HCT116 (cell line): Measurements from ENCODE around the gene LRRFIP2. TPM values are rescaled to one million over a fixed set of nuclear protein-coding genes. Genes with fewer than 3 reads are reported as not detected.

Experiments used
- ATAC-seq: fragments of 200-7000 bp; cut with Tn5 transposase; 2 replicates; pipeline ENCODE4 v1.9.1; 2020; ENCODE audit warnings: mild to moderate bottlenecking, moderate library complexity
- BruUV-seq: library from RNA; stranded (reverse); fragments of 400-500 nt; replicated peaks from 2 replicates; lab custom pipeline; 2021; lab: Mats Ljungman, UMichigan
- CTCF ChIA-PET: fragments of 300-600 bp; sonication (Branson Sonifier 250); formaldehyde crosslinking; loops from one replicate; lab custom pipeline; 2021; ENCODE audit warnings: antibody characterized with exemption; lab: Charles Lee
- POLR2A ChIA-PET: fragments of 300-600, 350-600 bp; sonication (Branson Sonifier 250); formaldehyde crosslinking; loops from one replicate; lab custom pipeline; 2021; ENCODE audit warnings: antibody characterized with exemption; lab: Charles Lee
- RAD21 ChIA-PET, 2 experiments: fragments of 300-600 bp; sonication (Branson Sonifier 250); formaldehyde crosslinking; loops; one replicate each; lab custom pipeline; 2023; ENCODE audit warnings: low total read pairs in 2 of 2; ENCODE audit not compliant: uncharacterized antibody in 2 of 2, unreplicated experiment in 2 of 2, low non-redundant PET in 1 of 2; lab: Charles Lee
- DNase-seq: peaks from one replicate; pipeline ENCODE4 v3.0.0-alpha.2; 2010; ENCODE audit warnings: low read depth, low spot score
- H2AFZ ChIP-seq: fragments of 200-600 bp; shearing (Covaris generic), sonication (generic); 2 replicates; pipeline ENCODE4 v1.6.1; 2017; ENCODE audit warnings: low read depth, mixed run types, mixed read lengths, antibody characterized with exemption, low read length; ENCODE audit not compliant: poor library complexity, severe bottlenecking
- H3K27ac ChIP-seq: 2 replicates; pipeline ENCODE4 v1.5.1; 2012; ENCODE audit warnings: low read depth, low read length
- H3K27me3 ChIP-seq: fragments of 200-600 bp; sonication (generic); 2 replicates; pipeline ENCODE4 v1.6.1; 2016; ENCODE audit warnings: mixed run types, low read length, mixed read lengths; ENCODE audit not compliant: insufficient read depth
- H3K36me3 ChIP-seq, 2 experiments: fragments of 200-500 bp in 1 of 2; fragments of 200-600 bp in 1 of 2; sonication (Bioruptor generic) in 1 of 2; sonication (generic) in 1 of 2; 2 replicates each; pipeline versions ENCODE4 v1.5.1 to v1.6.1; 2014 to 2016; ENCODE audit warnings: low read length in 2 of 2, inconsistent platforms in 1 of 2, mixed read lengths in 1 of 2, mixed run types in 1 of 2; ENCODE audit not compliant: insufficient read depth in 2 of 2, control insufficient read depth in 1 of 2
- H3K4me1 ChIP-seq, 2 experiments: fragments of 200-600 bp in 1 of 2; sonication (generic) in 1 of 2; 2 replicates each; pipeline versions ENCODE4 v1.5.1 to v1.6.1; 2012 to 2017; ENCODE audit warnings: low read length in 2 of 2, inconsistent platforms in 1 of 2, mild to moderate bottlenecking in 1 of 2, mixed read lengths in 1 of 2, mixed run types in 1 of 2, moderate library complexity in 1 of 2; ENCODE audit not compliant: insufficient read depth in 2 of 2, control insufficient read depth in 1 of 2
- H3K4me2 ChIP-seq: fragments of 200-600 bp; sonication (generic); 2 replicates; pipeline ENCODE4 v1.6.1; 2017; ENCODE audit warnings: mixed run types, low read length, mixed read lengths
- H3K4me3 ChIP-seq, 2 experiments: fragments of 200-600 bp in 1 of 2; sonication (generic) in 1 of 2; replicated peaks in 1 of 2; 2 replicates each; pipeline ENCODE4 v1.5.1; 2011 to 2016; ENCODE audit warnings: low read length in 2 of 2, control low read depth in 1 of 2, low read depth in 1 of 2, mild to moderate bottlenecking in 1 of 2, mixed read lengths in 1 of 2, mixed run types in 1 of 2
- H3K79me2 ChIP-seq: fragments of 200-600 bp; sonication (generic); 2 replicates; pipeline ENCODE4 v1.6.1; 2017; ENCODE audit warnings: mild to moderate bottlenecking, mixed run types, low read length, moderate library complexity, mixed read lengths; ENCODE audit not compliant: insufficient read depth
- H3K9ac ChIP-seq: fragments of 200-600 bp; sonication (generic); 2 replicates; pipeline ENCODE4 v1.6.1; 2016; ENCODE audit warnings: low read length, mixed read lengths
- H3K9me2 ChIP-seq: fragments of 200-600 bp; sonication (generic), shearing (Covaris generic); 2 replicates; pipeline ENCODE4 v1.6.1; 2017; ENCODE audit warnings: mixed run types, mild to moderate bottlenecking, moderate library complexity; ENCODE audit not compliant: insufficient read depth
- H3K9me3 ChIP-seq, 2 experiments: fragments of 200-500 bp in 1 of 2; fragments of 200-600 bp in 1 of 2; sonication (Bioruptor generic) in 1 of 2; sonication (generic) in 1 of 2; 2 replicates each; pipeline ENCODE4 v1.6.1; 2014 to 2017; ENCODE audit warnings: low read length in 2 of 2, mixed read lengths in 2 of 2, inconsistent platforms in 1 of 2, low read depth in 1 of 2, mild to moderate bottlenecking in 1 of 2, mixed run types in 1 of 2, moderate library complexity in 1 of 2; ENCODE audit not compliant: control insufficient read depth in 1 of 2, insufficient read depth in 1 of 2
- H4K20me1 ChIP-seq: fragments of 200-600 bp; sonication (generic), shearing (Covaris generic); 2 replicates; pipeline ENCODE4 v1.6.1; 2017; ENCODE audit warnings: mixed run types, mild to moderate bottlenecking, moderate library complexity; ENCODE audit not compliant: insufficient read depth
- CEBPB ChIP-seq: IDR thresholded peaks from 2 replicates; pipeline ENCODE4 v1.6.1; 2012; ENCODE audit warnings: low read depth
- EGR1 ChIP-seq: IDR thresholded peaks from 2 replicates; pipeline ENCODE4 v1.6.1; 2012; ENCODE audit warnings: low read depth
- EZH2 ChIP-seq: fragments of 200-600 bp; sonication (generic); IDR thresholded peaks from 2 replicates; pipeline ENCODE4 v1.6.1; 2017; ENCODE audit warnings: antibody characterized with exemption, mixed run types
- EZH2phosphoT487 ChIP-seq: fragments of 200-600 bp; IDR thresholded peaks from 2 replicates; pipeline ENCODE4 v1.6.1; 2018; ENCODE audit warnings: antibody characterized with exemption, borderline replicate concordance
- FOSL1 ChIP-seq: IDR thresholded peaks from 2 replicates; pipeline ENCODE4 v1.6.1; 2012; ENCODE audit warnings: low read depth
- MAX ChIP-seq: IDR thresholded peaks from 2 replicates; pipeline ENCODE4 v1.6.1; 2012
- POLR2A ChIP-seq: IDR thresholded peaks from 2 replicates; pipeline ENCODE4 v1.7.0; 2011; ENCODE audit warnings: borderline replicate concordance; ENCODE audit not compliant: insufficient read depth, insufficient read length; ENCODE audit errors: extremely low read depth
- POLR2AphosphoS5 ChIP-seq: IDR thresholded peaks from 2 replicates; pipeline ENCODE4 v1.6.1; 2011; ENCODE audit warnings: mild to moderate bottlenecking, low read depth, low read length, moderate library complexity
- SIN3A ChIP-seq: IDR thresholded peaks from 2 replicates; pipeline ENCODE4 v1.6.1; 2012; ENCODE audit warnings: low read depth
- SRF ChIP-seq: IDR thresholded peaks from 2 replicates; pipeline ENCODE4 v1.6.1; 2012; ENCODE audit warnings: low read depth
- TCF7L2 ChIP-seq: IDR thresholded peaks from 2 replicates; pipeline ENCODE4 v1.7.0; 2011; ENCODE audit warnings: borderline replicate concordance, inconsistent platforms; ENCODE audit not compliant: insufficient read depth, insufficient read length; ENCODE audit errors: extremely low read depth
- YY1 ChIP-seq: IDR thresholded peaks from 2 replicates; pipeline ENCODE4 v1.6.1; 2011; ENCODE audit warnings: low read length, low read depth, moderate library complexity, mild to moderate bottlenecking; ENCODE audit not compliant: insufficient replicate concordance; ENCODE audit errors: extremely low read depth
- ZBTB33 ChIP-seq: IDR thresholded peaks from 2 replicates; pipeline ENCODE4 v1.6.1; 2011; ENCODE audit warnings: mild to moderate bottlenecking, low read length, moderate library complexity; ENCODE audit not compliant: insufficient replicate concordance; ENCODE audit errors: extremely low read depth
- ZFX ChIP-seq: fragments of 450-650 bp; IDR thresholded peaks from 2 replicates; pipeline ENCODE4 v1.6.1; 2017
- intact Hi-C: fragments of 100-400 bp; cut with micrococcal nuclease; formaldehyde crosslinking; loops from 2 replicates; pipeline ENCODE4 v1.10.0; 2022
- total RNA-seq: library from RNA; stranded (reverse); gene quantifications from one replicate; pipeline ENCODE4 v1.2.1, GENCODE V29; 2021; ENCODE audit not compliant: unreplicated experiment
- TF ChIP-seq, protein P1 (sequence below): IDR thresholded peaks from 2 replicates; pipeline ENCODE4 v1.6.1; 2012; ENCODE audit warnings: low read depth

Gene LRRFIP2
- total RNA-seq, 1 experiment from 2014 or later, result 27.0 TPM

GRCh38 chr3:37053337-37053736 lies 121.0 kb downstream of the LRRFIP2 start:
- ChIA-PET RAD21 (no interaction called here), CTCF (no interaction called here), POLR2A (no interaction called here)
- no peaks in the 10 kb centered on the region for H3K9me3 ChIP-seq
- intact Hi-C loops, result no loop called here
- no peak overlapping the region for H2AFZ ChIP-seq
- H3K79me2 ChIP-seq, result no peaks in the 10 kb centered on the region
- H3K4me1 ChIP-seq, result peaks cover 15 to 28% of the 10 kb centered on the region in 2 experiments
- no peaks in the 10 kb centered on the region for H3K27me3 ChIP-seq
- peaks cover 23 to 42% of the 10 kb centered on the region in 2 experiments for H3K36me3 ChIP-seq
- TF ChIP-seq CEBPB, result no peak
- TSS peak; percentile 53 for BruUV-seq
- no peaks in the 10 kb centered on the region for H4K20me1 ChIP-seq
- no peak overlapping the region for H3K4me3 ChIP-seq
- no peak overlapping the region for H3K9ac ChIP-seq
- H3K27ac ChIP-seq, result no peak overlapping the region
- H3K9me2 ChIP-seq, result no peaks in the 10 kb centered on the region
- ATAC-seq, result no peak
- DNase-seq, result no peak
- H3K4me2 ChIP-seq, result no peak overlapping the region; the same call in 1 of the 2 replicates

DNA sequence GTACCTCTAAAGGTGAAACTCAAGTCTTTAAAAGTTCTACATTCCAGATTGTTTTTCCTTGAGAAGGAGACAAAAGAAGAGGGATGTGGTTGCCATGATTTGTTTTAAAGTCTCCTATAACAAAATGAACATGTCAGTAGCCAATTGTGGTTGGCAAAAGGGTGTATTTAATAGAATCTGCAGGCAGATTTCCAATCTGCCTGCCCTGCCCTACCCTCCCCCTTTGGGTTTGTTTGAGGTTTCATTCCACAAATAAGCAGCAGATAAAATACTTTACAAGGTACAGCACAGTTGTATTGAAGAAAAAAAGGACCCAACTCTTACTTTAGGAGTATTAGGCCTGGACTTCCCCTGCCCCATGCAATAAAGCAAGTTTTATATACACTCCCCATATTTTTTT lies 121.5 kb downstream of the LRRFIP2 start:
- ATAC-seq (no peak), DNase-seq (no peak)
- TF ChIP-seq POLR2A, result no peak
- TF ChIP-seq CEBPB, result no peak
- no peak for TF ChIP-seq EZH2
- TF ChIP-seq POLR2AphosphoS5, result no peak
- no peak for TF ChIP-seq ZBTB33
- TF ChIP-seq TCF7L2, result no peak
- no peak for TF ChIP-seq YY1
- TF ChIP-seq FOSL1, result no peak
- TF ChIP-seq SRF, result no peak
- no peak for TF ChIP-seq MAX
- no peak for TF ChIP-seq EZH2phosphoT487
- TF ChIP-seq, protein P1, sequence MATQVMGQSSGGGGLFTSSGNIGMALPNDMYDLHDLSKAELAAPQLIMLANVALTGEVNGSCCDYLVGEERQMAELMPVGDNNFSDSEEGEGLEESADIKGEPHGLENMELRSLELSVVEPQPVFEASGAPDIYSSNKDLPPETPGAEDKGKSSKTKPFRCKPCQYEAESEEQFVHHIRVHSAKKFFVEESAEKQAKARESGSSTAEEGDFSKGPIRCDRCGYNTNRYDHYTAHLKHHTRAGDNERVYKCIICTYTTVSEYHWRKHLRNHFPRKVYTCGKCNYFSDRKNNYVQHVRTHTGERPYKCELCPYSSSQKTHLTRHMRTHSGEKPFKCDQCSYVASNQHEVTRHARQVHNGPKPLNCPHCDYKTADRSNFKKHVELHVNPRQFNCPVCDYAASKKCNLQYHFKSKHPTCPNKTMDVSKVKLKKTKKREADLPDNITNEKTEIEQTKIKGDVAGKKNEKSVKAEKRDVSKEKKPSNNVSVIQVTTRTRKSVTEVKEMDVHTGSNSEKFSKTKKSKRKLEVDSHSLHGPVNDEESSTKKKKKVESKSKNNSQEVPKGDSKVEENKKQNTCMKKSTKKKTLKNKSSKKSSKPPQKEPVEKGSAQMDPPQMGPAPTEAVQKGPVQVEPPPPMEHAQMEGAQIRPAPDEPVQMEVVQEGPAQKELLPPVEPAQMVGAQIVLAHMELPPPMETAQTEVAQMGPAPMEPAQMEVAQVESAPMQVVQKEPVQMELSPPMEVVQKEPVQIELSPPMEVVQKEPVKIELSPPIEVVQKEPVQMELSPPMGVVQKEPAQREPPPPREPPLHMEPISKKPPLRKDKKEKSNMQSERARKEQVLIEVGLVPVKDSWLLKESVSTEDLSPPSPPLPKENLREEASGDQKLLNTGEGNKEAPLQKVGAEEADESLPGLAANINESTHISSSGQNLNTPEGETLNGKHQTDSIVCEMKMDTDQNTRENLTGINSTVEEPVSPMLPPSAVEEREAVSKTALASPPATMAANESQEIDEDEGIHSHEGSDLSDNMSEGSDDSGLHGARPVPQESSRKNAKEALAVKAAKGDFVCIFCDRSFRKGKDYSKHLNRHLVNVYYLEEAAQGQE, result no peak
- TF ChIP-seq EGR1, result no peak
- no peak for TF ChIP-seq ZFX
- no peak for TF ChIP-seq SIN3A
- Histone ChIP-seq H3K4me2 (no peak overlapping the region), H3K27ac (no peak overlapping the region; the same call in 1 of the 2 replicates), H4K20me1 (no peaks in the 10 kb centered on the region), H3K9me3 (no peaks in the 10 kb centered on the region), H3K4me1 (peaks cover 15 to 28% of the 10 kb centered on the region in 2 experiments), H3K9me2 (no peaks in the 10 kb centered on the region), H3K79me2 (no peaks in the 10 kb centered on the region), H3K4me3 (no peak overlapping the region), H3K27me3 (no peaks in the 10 kb centered on the region), H3K36me3 (peaks cover 23 to 46% of the 10 kb centered on the region in 2 experiments), H3K9ac (no peak overlapping the region), H2AFZ (no peak overlapping the region)
- BruUV-seq, result no TSS peak
- intact Hi-C loops, result no loop called here
- RAD21 ChIA-PET, result no interaction called here
- CTCF ChIA-PET, result no interaction called here
- POLR2A ChIA-PET, result no interaction called here
